ENCODE measurements around the gene S100A7A.
"Not testable (repeated sequence)": the region's sequence is repeated elsewhere in the genome, so short reads cannot be mapped to it uniquely, and the experiment has no call there.

Gene S100A7A

DNA sequence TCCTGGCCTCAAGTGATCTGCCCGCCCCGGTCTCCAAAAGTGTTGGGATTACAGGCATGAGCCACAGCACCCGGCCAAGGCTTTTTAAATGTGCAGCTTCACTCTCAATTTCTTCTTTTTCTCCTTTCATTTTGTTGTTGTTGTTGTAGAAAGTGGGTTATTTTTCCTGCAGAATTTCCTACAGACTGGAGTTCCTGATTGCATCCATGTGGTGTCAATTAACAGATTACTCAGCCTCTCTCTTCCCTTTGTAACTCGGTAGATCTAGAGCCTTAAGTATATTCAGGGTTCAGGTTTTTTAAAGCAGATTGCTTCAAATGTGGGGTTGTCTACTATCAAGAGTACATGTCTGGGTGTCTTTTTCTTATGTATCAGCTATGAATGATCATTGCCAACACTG, 32.5 kb downstream of the S100A7A start:
- in situ Hi-C loops (cut with HindIII; ENCODE audit: low sequenced_read_pairs): not testable (repeated sequence)

DNA sequence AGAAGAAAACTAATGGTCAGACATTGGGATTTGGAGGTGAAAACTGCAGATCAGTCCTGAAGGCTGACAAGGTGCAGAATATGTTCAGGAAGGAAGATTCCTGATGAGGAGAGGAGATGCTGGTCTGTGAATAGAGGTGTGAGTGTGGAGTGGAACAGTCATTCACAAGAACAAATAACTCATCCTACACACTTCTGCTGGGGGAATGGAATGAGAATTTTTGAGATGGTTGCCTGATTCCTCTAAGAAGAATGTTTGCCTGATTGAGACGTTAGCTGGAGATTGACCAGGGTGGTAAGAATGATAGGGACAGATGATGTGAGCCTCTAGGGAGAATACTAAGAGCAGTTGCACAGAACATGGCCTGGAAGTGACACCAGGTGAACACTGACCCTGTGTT, 40.1 kb downstream of the S100A7A start:
- in situ Hi-C loops (cut with HindIII; ENCODE audit: low sequenced_read_pairs): no loop called here

DNA sequence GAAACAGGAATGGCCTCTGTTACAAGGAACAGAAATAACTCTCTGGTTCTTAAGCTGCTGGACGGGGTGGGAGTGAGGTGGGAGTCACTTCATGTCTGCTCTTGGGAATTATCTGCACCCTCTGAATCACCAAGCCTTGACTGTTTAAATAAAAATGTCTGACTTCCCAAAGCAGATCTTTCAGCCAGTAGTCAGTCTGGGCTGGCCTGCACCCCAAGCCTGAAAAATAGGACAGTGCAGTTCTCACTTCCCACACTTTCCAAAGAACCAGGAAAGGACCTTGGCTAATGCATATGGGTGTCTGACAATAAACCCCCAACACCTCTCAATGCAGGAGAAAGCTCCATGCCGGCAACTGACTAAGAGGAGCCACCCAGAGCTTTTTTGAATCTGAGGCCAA, 43.3 kb downstream of the S100A7A start:
- in situ Hi-C loops (cut with HindIII; ENCODE audit: low sequenced_read_pairs): no loop called here

DNA sequence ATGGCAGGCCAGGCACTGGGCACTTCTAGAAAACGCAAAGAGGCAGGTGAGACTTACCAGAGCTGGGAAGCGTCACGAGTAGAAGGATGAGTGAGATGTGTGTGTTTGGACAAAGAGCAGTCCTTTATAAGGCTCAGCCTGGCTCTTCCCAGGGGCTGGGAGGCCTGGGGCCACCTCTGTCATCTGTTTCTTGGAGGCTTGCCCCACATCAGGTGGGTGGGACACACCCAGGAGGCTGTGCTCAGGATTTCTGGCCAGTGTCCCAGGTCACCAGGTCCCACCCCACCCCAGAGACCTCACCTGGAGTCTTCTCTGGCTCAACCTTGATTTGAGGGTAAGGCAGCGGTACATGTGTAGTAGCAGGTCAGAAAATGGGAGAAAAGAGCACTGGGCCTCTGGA, 44.2 kb downstream of the S100A7A start, which contains the start of gene S100A7:
TSS of gene S100A7 (minus strand) at position 101 of the 400 bp plus-strand sequence. CDS start 1,638 bp downstream, outside the sequence.
- in situ Hi-C loops (cut with HindIII; ENCODE audit: low sequenced_read_pairs): no loop called here

DNA sequence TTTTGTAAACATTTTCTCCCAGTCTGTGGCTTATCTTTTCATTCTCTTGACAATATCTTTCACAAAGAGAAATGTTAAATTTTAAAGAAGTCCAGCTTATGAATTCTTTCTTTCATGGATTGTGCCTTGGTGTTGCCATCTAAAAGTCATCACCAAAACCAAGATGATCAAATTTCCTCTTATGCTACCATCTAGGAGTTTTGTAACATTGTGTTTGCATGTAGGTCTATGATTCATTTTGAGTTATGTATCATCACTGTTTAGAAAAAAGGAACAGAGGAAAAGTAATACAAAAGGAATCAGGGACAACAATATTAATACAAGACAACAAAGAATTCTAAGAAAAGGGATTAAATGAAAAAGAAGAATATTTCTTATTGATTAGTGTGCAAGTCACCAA, 46.4 kb downstream of the S100A7A start:
- in situ Hi-C loops (cut with HindIII; ENCODE audit: low sequenced_read_pairs): not testable (repeated sequence)

DNA sequence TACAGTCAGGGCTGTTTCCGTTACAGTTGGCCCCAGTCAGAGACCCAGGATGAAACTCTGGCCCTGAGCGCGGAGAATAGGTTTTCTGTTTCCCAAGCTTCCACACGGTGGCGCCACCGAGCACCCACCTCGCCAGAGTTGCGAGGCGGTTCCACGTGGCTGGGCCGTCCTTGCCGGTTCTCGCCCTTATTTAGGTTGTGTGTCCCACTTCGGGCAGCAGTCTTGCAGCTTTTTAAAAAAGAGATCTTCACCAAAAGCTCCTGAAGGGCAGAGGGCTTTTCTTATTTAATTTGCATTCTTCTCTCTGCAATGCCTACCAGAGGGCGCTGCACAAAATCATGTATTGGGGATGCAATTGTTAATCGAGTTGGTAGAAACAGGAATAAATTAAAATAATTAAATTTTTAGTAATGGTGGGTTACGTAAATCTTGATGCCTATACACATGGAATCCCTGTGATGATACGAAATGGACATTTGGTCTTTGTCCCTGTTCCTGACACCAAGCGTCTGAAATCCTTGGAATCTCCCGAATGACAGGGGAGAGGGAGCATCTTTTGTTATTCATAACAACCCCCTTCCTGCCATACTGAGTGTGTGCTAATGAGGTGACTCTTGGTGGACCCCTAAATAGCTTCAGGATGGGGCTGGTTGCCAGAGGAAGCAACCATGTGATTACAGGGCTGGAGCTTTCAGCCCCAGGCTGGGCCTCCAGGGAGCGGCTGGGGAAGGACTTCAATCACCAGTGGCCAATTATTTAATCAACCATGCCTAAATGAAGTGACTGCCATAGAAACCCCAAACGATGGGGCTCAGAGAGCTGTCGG, 49.7 kb downstream of the S100A7A start:
- in situ Hi-C loops (cut with HindIII; ENCODE audit: low sequenced_read_pairs): loop anchor here (5.0 kb wide), 1 partner anchor 114 kb away; no protein-coding TSS in a partner anchor

DNA sequence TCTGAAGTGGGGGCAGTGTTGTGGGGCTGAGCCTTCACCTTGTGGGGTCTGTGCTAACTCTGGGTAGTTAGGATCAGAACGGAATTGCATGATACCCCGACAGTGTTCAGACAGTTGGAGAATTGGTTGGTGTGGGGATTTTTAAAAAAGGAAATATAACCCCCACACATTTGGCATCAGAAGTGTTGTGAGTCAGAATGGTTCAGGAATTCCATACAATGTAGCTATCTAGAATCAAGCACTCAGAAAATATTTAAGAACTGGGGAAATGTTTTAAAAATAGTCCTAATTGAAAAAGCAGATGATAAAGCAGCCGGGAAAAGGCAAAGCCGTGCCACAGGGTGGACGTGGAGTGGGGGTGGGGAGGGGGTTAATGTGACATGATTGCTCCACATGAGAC, 50.6 kb downstream of the S100A7A start:
- in situ Hi-C loops (cut with HindIII; ENCODE audit: low sequenced_read_pairs): loop anchor here (5.0 kb wide), 1 partner anchor 115 kb away; no protein-coding TSS in a partner anchor

DNA sequence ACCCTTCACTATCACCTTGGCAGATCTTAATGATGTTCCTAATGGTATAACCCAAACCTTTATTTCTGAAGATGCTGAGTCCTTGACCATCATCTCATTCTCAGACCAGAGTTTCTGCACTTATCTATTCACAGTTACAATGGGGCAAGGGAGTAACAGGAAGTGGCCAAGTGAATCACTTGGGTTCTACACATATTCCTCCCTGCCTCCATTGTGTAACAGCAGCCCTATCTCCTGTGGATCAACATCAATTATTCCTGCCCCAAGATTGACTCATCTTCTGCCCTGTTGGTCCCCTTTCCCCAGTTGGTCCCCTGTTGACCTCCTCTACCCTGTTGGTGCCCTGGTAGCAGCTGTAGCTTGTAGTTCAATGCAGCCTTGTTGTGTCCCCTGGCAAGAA, 54.4 kb downstream of the S100A7A start:
- in situ Hi-C loops (cut with HindIII; ENCODE audit: low sequenced_read_pairs): no loop called here

All from DLD1 (cell line).